HG03135 (cell line): ENCODE measurements around the gene TP53RK.

Experiments
- ATAC-seq: cut with Tn5 transposase; IDR thresholded peaks from one replicate; pipeline ENCODE4 v1.9.1; 2021; ENCODE audit warnings: mild to moderate bottlenecking, moderate library complexity; ENCODE audit not compliant: unreplicated experiment

Gene TP53RK

DNA sequence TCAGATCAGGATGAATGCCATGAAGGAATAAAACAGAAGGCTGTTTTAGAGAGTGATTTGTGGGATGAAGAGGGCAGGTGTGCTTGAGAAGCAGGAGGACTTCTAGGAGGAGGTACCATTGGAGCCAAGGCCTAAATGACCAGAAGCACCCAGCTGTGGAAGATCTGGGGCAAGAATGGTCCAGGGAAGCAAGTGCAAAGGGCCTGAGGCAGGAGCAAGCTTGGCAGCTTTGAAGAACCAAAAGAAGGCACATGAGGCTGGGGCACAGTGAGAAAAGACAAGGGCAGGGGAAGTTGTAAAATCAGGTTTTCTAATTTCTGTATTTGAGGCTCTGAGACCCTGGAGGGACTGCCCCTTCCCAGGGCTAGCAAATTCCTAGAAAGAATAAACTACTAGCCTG, 47.8 kb downstream of the TP53RK start:
- no peak for ATAC-seq

DNA sequence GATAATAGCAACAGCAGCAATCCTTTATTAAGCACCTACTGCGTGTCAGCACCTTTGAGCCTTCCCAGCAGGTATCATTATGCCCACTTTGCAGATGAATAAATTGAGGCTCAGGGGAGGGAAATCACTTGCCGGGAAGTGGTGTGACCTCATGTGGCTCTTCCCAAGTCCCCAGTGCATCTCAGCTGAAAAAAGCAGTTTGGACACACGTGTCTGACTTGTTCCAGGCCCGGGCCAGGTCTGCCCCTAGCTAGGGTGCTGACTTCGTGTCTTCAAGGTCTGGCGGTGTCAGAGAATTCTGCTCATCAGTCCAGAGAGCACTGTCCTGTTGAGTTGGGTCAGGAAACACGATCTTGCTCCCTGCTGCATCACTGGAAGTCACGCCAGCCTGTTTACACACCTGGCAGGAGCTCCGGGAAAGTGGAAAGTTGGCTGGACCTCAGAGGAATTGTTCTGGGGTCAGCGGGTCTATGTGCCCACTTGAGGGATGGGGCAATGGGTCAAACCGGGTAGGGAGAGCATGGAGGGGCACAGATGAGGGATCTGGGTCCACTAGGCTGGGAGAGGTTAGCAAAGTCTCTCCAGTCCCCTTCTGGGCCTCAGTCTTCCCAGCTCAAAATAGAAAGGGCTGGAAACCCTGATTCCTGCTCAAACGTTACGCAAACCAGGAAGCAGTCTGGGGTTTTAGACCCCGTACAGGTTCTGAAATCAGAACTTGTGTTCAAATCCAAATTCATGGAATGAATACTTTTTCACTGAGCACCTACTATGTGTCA, 48.5 kb downstream of the TP53RK start:
- ATAC-seq: no peak

DNA sequence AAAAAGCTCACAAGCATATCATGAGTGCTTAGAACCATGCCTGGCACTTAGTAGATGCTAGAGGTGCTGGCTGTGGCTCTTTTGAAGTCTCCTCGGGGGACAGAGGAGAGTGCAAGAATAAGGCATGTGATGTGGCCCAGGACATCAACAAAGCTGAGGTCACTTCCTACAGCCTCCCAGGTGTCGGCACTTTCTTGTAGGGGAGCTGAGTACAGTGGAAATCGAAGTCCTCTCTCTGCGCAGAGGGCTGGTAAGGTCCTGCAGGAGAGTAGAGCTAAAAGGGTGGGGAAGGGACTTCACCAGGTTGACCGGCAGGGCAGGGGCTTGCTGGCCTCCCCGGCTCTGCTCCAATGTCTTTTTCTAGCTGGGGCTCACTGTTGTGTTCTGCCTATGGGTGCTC, 49.2 kb downstream of the TP53RK start:
- ATAC-seq: no peak

DNA sequence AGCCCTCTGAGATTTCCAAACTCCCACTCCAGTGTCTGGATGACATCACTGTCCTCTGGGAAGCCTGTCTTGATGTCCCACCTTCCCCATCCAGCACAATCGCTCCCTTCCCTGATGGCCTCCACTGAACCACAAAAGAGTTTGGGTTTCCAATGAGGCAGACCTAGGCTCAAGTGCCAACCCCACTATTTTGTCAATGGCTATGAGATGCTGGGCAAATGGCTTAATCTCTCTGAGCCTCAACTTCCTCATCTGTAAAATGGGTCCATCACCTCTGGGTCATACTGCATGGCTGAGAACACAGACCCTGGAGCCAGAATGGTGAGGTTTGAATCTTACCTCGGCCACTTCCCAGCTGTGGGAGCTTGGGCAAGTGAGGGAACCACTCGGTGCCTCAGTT, 49.7 kb downstream of the TP53RK start:
- no peak for ATAC-seq

DNA sequence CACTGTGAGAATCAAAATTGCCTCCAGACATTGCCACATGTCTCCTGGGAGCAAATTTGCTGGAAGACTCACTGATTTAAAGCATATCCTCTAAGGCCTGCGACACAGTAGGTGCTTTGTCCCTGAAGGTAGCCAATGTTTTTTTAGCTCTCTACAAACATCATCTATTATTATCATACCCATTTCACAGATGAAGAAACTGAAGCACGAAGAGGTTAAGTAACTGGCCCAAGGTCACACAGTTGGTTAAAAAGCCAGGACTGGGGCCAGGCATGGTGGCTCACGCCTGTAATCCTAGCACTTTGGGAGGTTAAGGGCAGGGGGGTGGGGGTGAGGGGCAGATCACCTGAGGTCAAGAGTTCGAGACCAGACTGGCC, 50.4 kb downstream of the TP53RK start:
- no peak for ATAC-seq

DNA sequence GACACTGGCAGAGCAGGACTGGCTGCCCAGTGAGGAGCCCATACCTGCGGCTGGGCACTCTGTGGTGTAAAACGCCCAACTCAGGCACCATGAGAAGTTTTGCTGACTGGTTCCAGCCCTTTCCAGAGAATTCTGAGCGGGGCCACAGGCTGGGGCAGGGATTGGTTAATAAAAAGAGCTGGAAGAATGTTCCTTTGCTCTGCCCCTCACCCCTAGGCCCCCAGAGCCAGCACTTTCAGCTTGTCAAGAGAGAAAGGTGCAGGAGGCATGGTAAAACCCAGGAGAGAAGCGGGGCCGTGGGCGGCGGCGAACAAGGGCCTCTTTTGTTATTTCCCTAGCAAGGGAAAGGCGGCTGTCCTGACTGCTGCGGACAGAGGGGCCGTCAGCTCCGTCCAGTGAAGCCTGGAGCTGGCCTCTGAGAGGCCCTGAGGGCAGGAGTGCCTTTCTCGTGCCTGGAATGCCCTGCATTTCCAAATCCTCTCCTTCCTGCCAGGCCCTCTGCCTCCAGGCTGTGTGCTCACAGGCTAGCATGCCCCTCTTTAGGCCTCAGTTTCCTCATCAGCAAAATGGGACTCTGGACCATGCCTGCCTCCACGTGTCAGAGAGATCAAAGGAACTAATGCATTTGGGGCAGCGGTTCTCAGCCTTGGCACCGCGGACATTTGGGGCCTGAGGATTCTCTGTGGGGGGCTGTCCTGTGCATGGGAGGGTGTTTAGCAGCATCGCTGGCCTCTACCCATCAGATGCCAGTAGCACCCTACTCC, 50.9 kb downstream of the TP53RK start:
- no peak for ATAC-seq

DNA sequence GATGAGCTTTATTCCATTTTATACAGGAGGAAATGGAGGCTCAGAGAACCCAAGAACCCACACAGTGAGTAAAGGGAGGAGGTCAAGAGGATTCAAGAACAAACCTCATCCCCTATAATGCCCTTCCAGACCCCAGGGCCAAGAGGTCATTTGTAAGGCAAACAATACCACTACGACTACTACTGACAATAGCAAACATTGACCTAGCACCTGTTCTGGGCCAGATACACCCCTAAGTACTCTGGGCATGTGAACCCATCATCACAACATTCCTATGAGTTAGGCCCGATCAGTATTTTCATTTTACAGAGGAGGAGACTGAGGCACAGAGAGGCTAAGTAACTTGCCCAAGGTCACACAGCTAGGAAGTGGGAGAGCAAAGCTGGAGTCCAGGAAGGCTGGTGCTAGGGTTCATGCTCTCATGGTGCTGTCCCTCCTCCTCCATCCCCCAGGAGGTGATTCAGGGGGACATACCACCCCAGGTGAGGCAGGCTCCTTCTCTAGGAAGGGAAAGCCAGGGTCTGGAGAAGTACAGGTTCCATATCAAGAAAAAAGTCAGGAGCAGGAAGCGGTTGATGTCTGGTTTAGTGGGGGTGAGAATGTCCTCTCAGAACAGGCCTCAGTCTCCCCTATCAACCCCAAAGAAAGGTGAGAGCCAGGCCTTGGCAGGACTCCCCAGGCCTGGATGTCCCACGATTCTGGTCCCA, 51.7 kb downstream of the TP53RK start:
- no peak for ATAC-seq

DNA sequence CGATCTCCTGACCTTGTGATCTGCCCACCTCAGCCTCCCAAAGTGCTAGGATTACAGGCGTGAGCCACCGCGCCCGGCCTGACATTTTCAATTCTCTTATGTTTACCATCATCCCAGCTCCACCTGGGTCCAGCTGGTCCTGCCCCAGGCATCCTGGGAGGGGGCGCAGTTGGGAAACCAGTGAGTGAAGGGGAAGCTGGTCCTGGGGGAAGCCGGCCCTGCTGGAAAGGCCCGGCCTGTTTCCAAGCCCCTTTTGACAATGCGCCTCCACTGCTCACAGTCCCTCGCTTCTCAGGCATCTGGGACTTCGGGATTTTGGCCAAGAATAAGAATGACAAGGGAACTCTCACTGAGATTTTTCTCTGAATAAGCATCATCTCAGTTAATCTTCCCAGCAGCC, 52.2 kb downstream of the TP53RK start:
- ATAC-seq: no peak

DNA sequence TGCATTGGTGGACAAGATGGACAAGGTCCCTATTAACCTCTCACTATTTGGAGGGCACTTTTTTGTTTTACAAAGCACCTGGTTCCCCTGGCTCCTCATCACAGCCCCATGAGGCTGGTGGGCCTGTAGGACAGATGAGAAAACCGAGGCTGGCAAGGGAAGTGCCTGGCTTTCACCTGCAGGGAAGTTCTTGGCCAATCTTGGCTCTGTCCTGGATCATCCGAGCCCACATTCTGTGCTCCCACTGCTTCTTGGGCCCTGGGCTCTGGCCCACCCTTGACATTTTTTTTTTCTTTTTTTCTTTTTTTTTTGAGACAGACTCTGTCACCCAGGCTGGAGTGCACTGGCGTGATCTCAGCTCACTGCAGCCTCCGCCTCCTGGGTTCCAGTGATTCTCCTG, 52.7 kb downstream of the TP53RK start:
- ATAC-seq: no peak

DNA sequence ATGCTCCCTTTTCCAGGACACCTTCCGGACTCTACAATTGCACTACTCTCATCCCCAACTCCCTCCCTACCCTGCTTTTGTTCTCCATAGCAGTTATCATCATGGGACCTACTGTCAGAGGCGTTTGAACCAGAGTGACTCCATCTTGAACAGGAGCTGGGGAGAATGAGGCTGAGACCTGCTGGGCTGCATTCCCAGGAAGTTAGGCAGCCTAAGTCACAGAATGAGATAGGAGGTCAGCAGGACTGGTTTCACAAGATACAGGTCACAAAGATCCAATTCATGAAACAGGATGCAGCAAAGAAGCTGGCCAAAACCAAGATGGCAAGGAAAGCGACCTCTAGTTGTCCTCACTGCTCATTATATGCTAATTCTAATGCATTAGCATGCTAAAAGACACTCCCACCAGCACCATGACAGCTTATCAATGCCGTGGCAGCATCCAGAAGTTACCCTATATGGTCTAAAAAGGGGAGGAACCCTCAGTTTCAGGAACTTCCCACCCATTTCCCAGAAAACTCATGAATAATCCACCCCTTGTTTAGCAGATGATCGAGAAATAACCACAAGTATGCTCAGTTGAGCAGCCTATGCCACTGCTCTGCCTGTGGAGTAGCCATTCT, 53.6 kb downstream of the TP53RK start:
- no peak for ATAC-seq

DNA sequence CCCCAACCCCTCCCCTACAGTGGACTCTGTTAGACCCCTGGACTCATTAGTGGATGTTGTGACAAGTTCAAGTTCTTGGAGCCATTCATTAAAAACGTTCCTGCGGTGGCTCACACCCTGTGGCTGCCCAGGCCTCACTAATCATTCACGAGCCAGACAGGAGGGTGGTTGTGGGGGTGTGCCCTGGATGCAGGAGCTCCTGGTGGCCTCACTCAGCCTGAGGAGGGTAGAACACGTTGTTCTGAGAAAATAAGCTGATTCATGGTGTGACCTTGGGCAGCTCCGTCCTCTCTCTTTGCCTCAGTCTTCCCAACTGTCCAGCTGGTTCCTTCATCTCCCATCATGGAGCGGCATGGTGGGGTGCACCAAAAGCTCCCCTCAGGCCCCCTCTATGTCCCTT, 54.7 kb downstream of the TP53RK start:
- ATAC-seq: no peak
